Stimulated activated CD8-positive, alpha-beta memory T cell treated with anti-CD3 and anti-CD28 coated beads, Interleukin-4, amount 100 ng/mL, for 4 hours (primary cell): ENCODE data around the gene LLGL1.

Experiments used
- DNase-seq, 2 donors: peaks; one replicate each; pipeline ENCODE4 v3.0.0-alpha.2; 2020; ENCODE audit warnings: low read depth in 2 of 2, low spot score in 1 of 2

Gene LLGL1

GRCh38 chr17:18229771-18230170 lies 4.3 kb downstream of the LLGL1 start:
- no peak for DNase-seq

GRCh38 chr17:18230288-18231141 lies 5.1 kb downstream of the LLGL1 start:
- no peak for DNase-seq

- DNase-seq: no peak
These were observed 5.7 kb downstream of the LLGL1 start for GRCh38 chr17:18231164-18231563.

- DNase-seq: no peak
These were observed 8.5 kb downstream of the LLGL1 start for GRCh38 chr17:18233803-18234518.

GRCh38 chr17:18234853-18235380 lies 9.5 kb downstream of the LLGL1 start:
- DNase-seq: no peak

GRCh38 chr17:18235743-18236256 lies 10.4 kb downstream of the LLGL1 start:
- DNase-seq: no peak

GRCh38 chr17:18236494-18236893 lies 11.1 kb downstream of the LLGL1 start:
- no peak for DNase-seq

GRCh38 chr17:18237461-18237860 lies 12.0 kb downstream of the LLGL1 start:
- DNase-seq: no peak

GRCh38 chr17:18238299-18238698 lies 12.9 kb downstream of the LLGL1 start:
- DNase-seq: no peak

- DNase-seq: no peak
These were observed 15.0 kb downstream of the LLGL1 start for GRCh38 chr17:18240449-18240848.

GRCh38 chr17:18241229-18241871 lies 15.9 kb downstream of the LLGL1 start:
- DNase-seq: no peak

GRCh38 chr17:18245038-18245776 lies 19.8 kb downstream of the LLGL1 start:
- DNase-seq: no peak

- no peak for DNase-seq
These were observed 20.8 kb downstream of the LLGL1 start for GRCh38 chr17:18246109-18246725.

GRCh38 chr17:18246880-18247612 lies 21.6 kb downstream of the LLGL1 start:
- DNase-seq: no peak

GRCh38 chr17:18247613-18248001 lies 22.2 kb downstream of the LLGL1 start:
- DNase-seq: no peak

GRCh38 chr17:18248300-18248731 lies 22.9 kb downstream of the LLGL1 start:
- DNase-seq: no peak

GRCh38 chr17:18248811-18249210 lies 23.4 kb downstream of the LLGL1 start:
- no peak for DNase-seq

GRCh38 chr17:18250259-18250658 lies 24.8 kb downstream of the LLGL1 start:
- no peak for DNase-seq

- no peak for DNase-seq
These were observed 25.3 kb downstream of the LLGL1 start for GRCh38 chr17:18250708-18251107.

- DNase-seq: no peak
These were observed 25.8 kb downstream of the LLGL1 start for GRCh38 chr17:18251204-18251603.
